ENCODE measurements around the gene FAM107A.

FAM107A gene

GRCh38 chr3:58622436-58622835 lies 45.2 kb upstream of the FAM107A start:
- H3K27ac ChIP-seq, result no peak overlapping the region
- no peak for DNase-seq (ENCODE audit: low spot score)
- CTCF ChIA-PET, result interaction anchor here (1.5 kb wide), 1 partner anchor 8 kb away, joined by 10 read pairs; no protein-coding TSS in a partner anchor
- POLR2A ChIA-PET (ENCODE audit: low non-redundant PET), result no interaction called here
- no peak for TF ChIP-seq CTCF (conservative IDR thresholded peaks at IDR 0.05; ENCODE audit: low read depth)

GRCh38 chr3:58621086-58621830 lies 44.1 kb upstream of the FAM107A start:
- DNase-seq (ENCODE audit: low spot score), result no peak
- CTCF ChIA-PET, result interaction anchor here (0.5 to 1.5 kb wide), 2 partner anchors 9 to 87 kb away, joined by 5 to 10 read pairs; no protein-coding TSS in a partner anchor
- no peak for TF ChIP-seq CTCF (conservative IDR thresholded peaks at IDR 0.05; ENCODE audit: low read depth)
- H3K27ac ChIP-seq, result no peak overlapping the region
- POLR2A ChIA-PET (ENCODE audit: low non-redundant PET), result no interaction called here

- ChIA-PET CTCF (no interaction called here), POLR2A (ENCODE audit: low non-redundant PET) (no interaction called here)
- no peak overlapping the region for H3K27ac ChIP-seq
- DNase-seq (ENCODE audit: low spot score), result no peak
- no peak for TF ChIP-seq CTCF (conservative IDR thresholded peaks at IDR 0.05; ENCODE audit: low read depth)
Observed at GRCh38 chr3:58620421-58620820, 43.2 kb upstream of the FAM107A start.

- no peak overlapping the region for H3K27ac ChIP-seq
- ChIA-PET POLR2A (ENCODE audit: low non-redundant PET) (no interaction called here), CTCF (no interaction called here)
- no peak for DNase-seq (ENCODE audit: low spot score)
- no peak for TF ChIP-seq CTCF (conservative IDR thresholded peaks at IDR 0.05; ENCODE audit: low read depth)
Observed at GRCh38 chr3:58617338-58617761, 40.2 kb upstream of the FAM107A start.

GRCh38 chr3:58613236-58614132 lies 36.3 kb upstream of the FAM107A start:
- DNase-seq (ENCODE audit: low spot score), result no peak
- CTCF ChIA-PET, result interaction anchor here (1.5 kb wide), 1 partner anchor 28 kb away, joined by 4 read pairs; no protein-coding TSS in a partner anchor
- TF ChIP-seq CTCF (conservative IDR thresholded peaks at IDR 0.05; ENCODE audit: low read depth), result no peak
- POLR2A ChIA-PET (ENCODE audit: low non-redundant PET), result no interaction called here
- no peak overlapping the region for H3K27ac ChIP-seq

- CTCF ChIA-PET, result interaction anchor here (1.5 kb wide), 1 partner anchor 28 kb away, joined by 4 read pairs; no protein-coding TSS in a partner anchor
- no peak overlapping the region for H3K27ac ChIP-seq
- POLR2A ChIA-PET (ENCODE audit: low non-redundant PET), result no interaction called here
- TF ChIP-seq CTCF (conservative IDR thresholded peaks at IDR 0.05; ENCODE audit: low read depth), result no peak
- DNase-seq (ENCODE audit: low spot score), result no peak
Observed at GRCh38 chr3:58612830-58613229, 35.6 kb upstream of the FAM107A start.

All from RWPE1 (cell line).